B cell (primary cell): ENCODE measurements around the gene ITPKC. TPM values are rescaled to one million over a fixed set of nuclear protein-coding genes. Genes with fewer than 3 reads are reported as not detected.
A peak's percentile ranks its signal among the peaks of the same experiment; 100 is the strongest.

Experiments
- ATAC-seq: fragments of 200-7000 bp; cut with Tn5 transposase; one replicate; pipeline ENCODE4 v1.10.0; 2021; ENCODE audit warnings: low read depth, mild to moderate bottlenecking, moderate number of reproducible peaks, moderate library complexity
- CTCF ChIA-PET: fragments of 350-600 bp; sonication (Branson Sonifier 250); formaldehyde crosslinking; loops from one replicate; lab custom pipeline; 2021; ENCODE audit warnings: antibody characterized with exemption, inconsistent platforms; lab: Charles Lee
- POLR2A ChIA-PET: fragments of 350-600 bp; sonication (Branson Sonifier 250); formaldehyde crosslinking; loops from one replicate; lab custom pipeline; 2021; ENCODE audit warnings: antibody characterized with exemption; lab: Charles Lee
- DNase-seq: peaks from one replicate; pipeline ENCODE4 v3.0.0; 2013
- H2AFZ ChIP-seq: 2 replicates; pipeline ENCODE4 v1.6.1; 2012; ENCODE audit warnings: mild to moderate bottlenecking, low read depth, low read length; ENCODE audit not compliant: insufficient read depth, poor library complexity, severe bottlenecking
- H3K27ac ChIP-seq, 2 donors: 1 replicate in 1 of 2; 2 replicates in 1 of 2; pipeline ENCODE4 v1.5.1; 2012 to 2013; ENCODE audit warnings: low read length in 2 of 2, mild to moderate bottlenecking in 2 of 2, moderate library complexity in 1 of 2
- H3K27me3 ChIP-seq, 4 experiments: fragments of 200-600 bp in 1 of 4; sonication (generic) in 1 of 4; replicated peaks in 1 of 4; 1 replicate in 2 of 4; 2 replicates in 2 of 4; pipeline versions ENCODE4 v1.6.1 to v1.7.0; 2013 to 2016; ENCODE audit warnings: low read length in 3 of 4, mild to moderate bottlenecking in 2 of 4, mixed read lengths in 1 of 4, moderate library complexity in 1 of 4; ENCODE audit not compliant: insufficient read depth in 4 of 4, control insufficient read depth in 3 of 4; ENCODE audit errors: control extremely low read depth in 1 of 4
- H3K36me3 ChIP-seq, 2 experiments: replicated peaks in 1 of 2; 1 replicate in 1 of 2; 2 replicates in 1 of 2; pipeline versions ENCODE4 v1.6.1 to v1.7.1; 2013; ENCODE audit warnings: low read length in 1 of 2; ENCODE audit not compliant: insufficient read depth in 2 of 2, control insufficient read depth in 1 of 2; ENCODE audit errors: control extremely low read depth in 1 of 2, extremely low read depth in 1 of 2
- H3K4me1 ChIP-seq, 2 donors: fragments of 200-600 bp in 1 of 2; sonication (generic) in 1 of 2; 1 replicate in 1 of 2; 2 replicates in 1 of 2; pipeline versions ENCODE4 v1.5.1 to v1.6.1; 2013 to 2017; ENCODE audit warnings: low read length in 2 of 2; ENCODE audit not compliant: control insufficient read depth in 2 of 2, insufficient read depth in 2 of 2
- H3K4me2 ChIP-seq: replicated peaks from 2 replicates; pipeline ENCODE3; 2012; ENCODE audit warnings: mild to moderate bottlenecking, low read depth, low read length; ENCODE audit not compliant: poor library complexity, severe bottlenecking
- H3K4me3 ChIP-seq, 5 experiments: fragments of 200-600 bp in 1 of 5; sonication (generic) in 1 of 5; 1 replicate in 3 of 5; 2 replicates in 2 of 5; pipeline versions ENCODE4 v1.5.1 to v1.7.0; 2011 to 2016; ENCODE audit warnings: low read length in 4 of 5, mild to moderate bottlenecking in 4 of 5, low read depth in 2 of 5, control low read depth in 1 of 5, moderate library complexity in 1 of 5; ENCODE audit not compliant: insufficient read depth in 1 of 5; ENCODE audit errors: control extremely low read depth in 1 of 5, extremely low read depth in 1 of 5
- H3K79me2 ChIP-seq: fragments of 200-600 bp; sonication (generic); one replicate; pipeline ENCODE4 v1.6.0; 2016; ENCODE audit warnings: low read length; ENCODE audit not compliant: control insufficient read depth, insufficient read depth
- H3K9ac ChIP-seq: fragments of 200-600 bp; sonication (generic); 2 replicates; pipeline ENCODE4 v1.6.1; 2017; ENCODE audit warnings: mild to moderate bottlenecking, low read length, moderate library complexity
- H3K9me3 ChIP-seq, 3 donors: one replicate each; pipeline versions ENCODE4 v1.6.1 to v1.7.1; 2013; ENCODE audit warnings: low read length in 2 of 3; ENCODE audit not compliant: control insufficient read depth in 2 of 3, insufficient read depth in 1 of 3; ENCODE audit errors: control extremely low read depth in 1 of 3
- H4K20me1 ChIP-seq: 2 replicates; pipeline ENCODE4 v1.6.0; 2012; ENCODE audit warnings: mild to moderate bottlenecking, low read length; ENCODE audit not compliant: insufficient read depth, control insufficient read depth, poor library complexity, severe bottlenecking
- H3K27ac Mint-ChIP-seq: one replicate; pipeline ENCODE4 v1.8.0; 2021; ENCODE audit warnings: mixed read lengths
- H3K27me3 Mint-ChIP-seq: one replicate; pipeline ENCODE4 v1.8.0; 2021; ENCODE audit warnings: mixed read lengths
- H3K4me1 Mint-ChIP-seq: one replicate; pipeline ENCODE4 v1.8.0; 2021; ENCODE audit warnings: mixed read lengths
- H3K4me3 Mint-ChIP-seq: one replicate; pipeline ENCODE4 v1.8.0; 2021; ENCODE audit warnings: mixed read lengths
- H3K9me3 Mint-ChIP-seq: one replicate; pipeline ENCODE4 v1.8.0; 2022; ENCODE audit warnings: mixed read lengths; ENCODE audit not compliant: insufficient read depth
- EZH2 ChIP-seq: IDR thresholded peaks from 2 replicates; pipeline ENCODE4 v1.6.1; 2012; ENCODE audit warnings: borderline replicate concordance, low read depth, mild to moderate bottlenecking, moderate library complexity, low read length; ENCODE audit not compliant: insufficient read depth, poor library complexity, severe bottlenecking
- WGBS: methylation state at CpG from one replicate; pipeline ENCODE4 v1.1.5; 2013; ENCODE audit warnings: missing lambda C conversion rate; ENCODE audit not compliant: insufficient coverage; 5-methylcytosine and 5-hydroxymethylcytosine counted together
- intact Hi-C: fragments of 100-400 bp; cut with micrococcal nuclease; formaldehyde crosslinking; loops from one replicate; pipeline ENCODE4 v1.10.0; 2022
- polyA plus RNA-seq: library from polyadenylated mRNA; depleted of rRNA; stranded (reverse); fragments of >200 nt; gene quantifications from 2 replicates; pipeline ENCODE4 v1.2.3, GENCODE V29; 2012
- total RNA-seq, 2 donors: library from RNA; stranded (reverse); fragments of 120-200 nt in 1 of 2; gene quantifications; 1 replicate in 1 of 2; 2 replicates in 1 of 2; pipeline versions ENCODE4 v1.2.3 to v1.2.4, GENCODE V29; 2013 to 2022
- TF ChIP-seq, protein P1 (sequence below): fragments of 200-600 bp; IDR thresholded peaks from one replicate; pipeline ENCODE4 v1.8.0; 2022; ENCODE audit warnings: antibody characterized with exemption, mild to moderate bottlenecking

The ITPKC gene
- total and polyA plus RNA-seq, 2 donors (not counting 1 experiment from before 2014, with no cell fraction given), result 8.7 to 16.0 TPM

DNA sequence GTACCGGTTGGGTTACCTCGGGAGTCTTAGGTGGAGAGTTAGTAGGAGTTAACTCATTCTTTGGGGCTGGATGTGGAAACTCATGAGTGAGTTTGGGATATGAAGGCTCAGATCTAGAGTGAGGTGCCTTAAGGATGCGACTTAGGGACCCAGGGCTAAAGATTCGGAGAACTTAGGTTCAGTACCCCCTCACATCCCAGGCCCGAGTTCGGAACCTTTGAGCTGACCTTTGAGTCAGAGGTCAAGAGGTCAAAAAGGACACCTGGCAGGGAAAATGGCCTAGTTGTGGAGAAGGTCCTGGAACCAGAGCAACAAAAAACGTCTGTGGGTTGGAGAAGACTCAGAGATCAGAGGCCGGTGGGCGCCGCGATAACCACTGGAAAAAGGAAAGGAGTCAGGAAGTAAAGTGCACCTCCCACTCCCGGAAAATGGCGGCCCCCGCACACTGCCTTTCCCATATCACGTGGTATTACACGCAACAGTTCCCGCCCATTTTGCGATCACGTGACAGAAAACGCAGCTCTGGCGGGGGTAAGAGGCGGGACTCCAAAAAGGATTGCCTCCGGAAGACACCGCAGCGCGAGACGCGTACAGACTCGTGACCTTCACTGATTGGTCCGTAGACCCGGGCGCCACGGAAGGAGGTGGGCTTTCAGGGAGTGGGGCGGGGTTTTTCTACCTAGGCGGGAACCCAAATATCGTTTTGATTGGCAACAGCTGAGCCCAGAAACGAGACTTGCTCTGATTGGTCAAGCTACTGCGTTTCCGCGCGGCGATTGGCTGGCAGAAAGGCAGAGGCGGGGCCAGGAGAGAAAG is 33.4 kb downstream of the ITPKC start, which contains the start of gene ACTMAP:
Gene ACTMAP, minus strand, starts transcription at position 420 of the 816 bp plus-strand sequence. CDS start 674 bp downstream, outside the sequence.
- peaks cover 4 to 9% of the 10 kb centered on the region in 2 experiments for H3K36me3 ChIP-seq
- peaks cover 18% of the 10 kb centered on the region for H4K20me1 ChIP-seq
- no peaks in the 10 kb centered on the region for H3K27me3 Mint-ChIP-seq
- peak within 1 kb of the TSS; percentile 94 to 97 for H3K27ac ChIP-seq
- under 1% methylated on average over 40 of the region's 43 CpGs for WGBS
- DNase-seq (peak; percentile 100), ATAC-seq (peak; percentile 88)
- peak within 1 kb of the TSS; percentile 83 for H3K4me2 ChIP-seq
- peak within 1 kb of the TSS; percentile 89 for H2AFZ ChIP-seq
- intact Hi-C loops, result loop anchor here (1.0 to 5.0 kb wide), 8 partner anchors 27 to 512 kb away; partner anchors contain the start of genes COQ8B, HNRNPUL1 and NUMBL
- peak within 1 kb of the TSS; percentile 96 for H3K9ac ChIP-seq
- peak within 1 kb of the TSS; percentile 93 for H3K4me3 Mint-ChIP-seq
- POLR2A ChIA-PET, result interaction anchor here (0.6 to 4.7 kb wide), 11 partner anchors 27 to 592 kb away, joined by 3 to 99 read pairs (median 7); partner anchors contain the start of genes COQ8B, EGLN2, ITPKC and MIA
- H3K9me3 Mint-ChIP-seq, result no peaks in the 10 kb centered on the region
- peak within 1 kb of the TSS; percentile 86 to 98 (median 89) for H3K4me3 ChIP-seq
- no peaks in the 10 kb centered on the region for H3K9me3 ChIP-seq
- TF ChIP-seq EZH2, result no peak
- TF ChIP-seq, protein P1, sequence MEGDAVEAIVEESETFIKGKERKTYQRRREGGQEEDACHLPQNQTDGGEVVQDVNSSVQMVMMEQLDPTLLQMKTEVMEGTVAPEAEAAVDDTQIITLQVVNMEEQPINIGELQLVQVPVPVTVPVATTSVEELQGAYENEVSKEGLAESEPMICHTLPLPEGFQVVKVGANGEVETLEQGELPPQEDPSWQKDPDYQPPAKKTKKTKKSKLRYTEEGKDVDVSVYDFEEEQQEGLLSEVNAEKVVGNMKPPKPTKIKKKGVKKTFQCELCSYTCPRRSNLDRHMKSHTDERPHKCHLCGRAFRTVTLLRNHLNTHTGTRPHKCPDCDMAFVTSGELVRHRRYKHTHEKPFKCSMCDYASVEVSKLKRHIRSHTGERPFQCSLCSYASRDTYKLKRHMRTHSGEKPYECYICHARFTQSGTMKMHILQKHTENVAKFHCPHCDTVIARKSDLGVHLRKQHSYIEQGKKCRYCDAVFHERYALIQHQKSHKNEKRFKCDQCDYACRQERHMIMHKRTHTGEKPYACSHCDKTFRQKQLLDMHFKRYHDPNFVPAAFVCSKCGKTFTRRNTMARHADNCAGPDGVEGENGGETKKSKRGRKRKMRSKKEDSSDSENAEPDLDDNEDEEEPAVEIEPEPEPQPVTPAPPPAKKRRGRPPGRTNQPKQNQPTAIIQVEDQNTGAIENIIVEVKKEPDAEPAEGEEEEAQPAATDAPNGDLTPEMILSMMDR, result no peak
- H3K4me1 Mint-ChIP-seq, result peaks cover 41% of the 10 kb centered on the region
- peaks cover 29 to 54% of the 10 kb centered on the region in 2 donors for H3K4me1 ChIP-seq
- CTCF ChIA-PET, result interaction anchor here (1.0 to 2.8 kb wide), 8 partner anchors 27 to 88 kb away, joined by 3 to 29 read pairs (median 9); partner anchors contain the start of genes COQ8B, EGLN2, ITPKC and RAB4B
- H3K27me3 ChIP-seq, result no peaks in the 10 kb centered on the region
- H3K79me2 ChIP-seq, result peaks cover 53% of the 10 kb centered on the region
- H3K27ac Mint-ChIP-seq, result peak within 1 kb of the TSS; percentile 95
